Activated CD8-positive, alpha-beta memory T cell treated with anti-CD3 and anti-CD28 coated beads, Interleukin-2, amount 50 U/mL, for 48 hours (primary cell): ENCODE measurements around the gene KAT2B.

Experiments used
- DNase-seq: peaks from one replicate; pipeline ENCODE4 v3.0.0-alpha.2; 2020

The KAT2B gene

GRCh38 chr3:20066850-20067617 lies 26.8 kb downstream of the KAT2B start:
- no peak for DNase-seq

DNA sequence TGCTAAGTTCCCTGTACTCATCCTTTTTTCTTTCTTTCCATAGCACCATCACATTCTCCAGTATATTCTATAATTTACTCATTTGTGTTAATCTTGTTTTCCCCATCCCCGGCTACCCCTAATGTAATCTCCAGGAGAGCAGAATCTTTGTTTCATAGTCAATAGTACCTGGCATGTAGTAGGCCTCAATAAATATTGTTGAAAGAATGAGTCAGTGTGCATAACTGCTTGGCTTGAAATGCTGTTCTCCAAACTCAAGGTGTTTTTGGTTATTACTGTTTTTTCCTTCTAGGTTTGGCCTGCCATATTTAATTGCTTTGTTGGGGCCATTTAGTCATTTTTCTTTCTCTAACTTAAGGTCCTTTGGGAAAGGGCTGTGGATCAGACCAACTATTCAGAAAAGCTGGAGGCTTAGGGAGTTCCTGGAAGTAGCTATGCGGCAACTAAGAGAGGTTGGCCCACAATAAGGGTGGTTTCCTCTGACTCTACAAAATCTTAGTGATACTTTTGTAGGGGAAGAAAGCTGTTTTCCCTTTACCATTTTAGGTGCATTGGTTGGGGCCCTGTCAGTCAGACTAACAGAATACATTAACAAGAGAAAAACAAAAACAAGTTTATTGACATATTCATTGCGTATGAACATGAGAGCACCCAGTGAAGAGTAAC lies 28.4 kb downstream of the KAT2B start:
- DNase-seq, result no peak

DNA sequence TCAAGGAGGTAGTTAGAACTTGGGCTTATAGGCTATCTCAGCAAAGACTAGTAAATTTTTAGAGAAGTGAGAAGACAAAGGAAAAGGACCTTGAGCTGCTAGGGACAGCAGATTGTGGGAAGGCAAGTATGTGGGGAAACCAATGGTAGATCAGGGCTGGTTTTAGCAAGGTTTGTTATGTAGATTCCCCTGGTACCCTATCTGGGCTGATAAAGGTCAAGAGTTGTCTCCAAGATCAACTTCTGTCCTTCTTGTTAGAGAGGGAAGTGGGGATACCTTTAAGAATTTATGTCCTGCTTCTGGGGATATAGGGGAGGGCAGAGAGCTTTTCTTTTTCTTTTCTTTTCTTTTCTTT lies 28.9 kb downstream of the KAT2B start:
- no peak for DNase-seq

- no peak for DNase-seq
These were observed 30.9 kb downstream of the KAT2B start for GRCh38 chr3:20071175-20071574.

DNA sequence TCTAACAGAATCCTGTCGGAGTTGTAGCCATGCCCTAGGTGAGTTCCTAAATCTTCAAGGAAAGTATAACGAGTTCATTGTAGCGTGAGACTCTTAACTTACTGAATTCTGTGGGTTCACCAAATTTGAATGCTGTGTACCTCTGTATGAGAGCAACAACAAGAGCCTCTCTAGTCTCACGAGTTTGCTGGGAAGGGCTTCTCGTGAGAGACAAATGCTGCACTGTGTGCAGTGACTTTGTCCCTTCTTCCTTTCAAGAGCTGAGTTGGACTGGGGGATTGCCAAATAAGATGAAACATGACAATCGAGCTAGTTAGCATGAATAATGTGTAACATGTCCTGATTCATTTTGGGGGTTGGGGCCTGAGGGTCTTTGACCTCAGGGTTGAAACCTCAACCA lies 32.2 kb downstream of the KAT2B start:
- DNase-seq, result no peak

- DNase-seq, result no peak
These were observed 32.8 kb downstream of the KAT2B start for GRCh38 chr3:20073068-20073467.

- DNase-seq, result no peak
These were observed 33.4 kb downstream of the KAT2B start for GRCh38 chr3:20073683-20074082.

- no peak for DNase-seq
These were observed 34.2 kb downstream of the KAT2B start for GRCh38 chr3:20074226-20075063.

DNA sequence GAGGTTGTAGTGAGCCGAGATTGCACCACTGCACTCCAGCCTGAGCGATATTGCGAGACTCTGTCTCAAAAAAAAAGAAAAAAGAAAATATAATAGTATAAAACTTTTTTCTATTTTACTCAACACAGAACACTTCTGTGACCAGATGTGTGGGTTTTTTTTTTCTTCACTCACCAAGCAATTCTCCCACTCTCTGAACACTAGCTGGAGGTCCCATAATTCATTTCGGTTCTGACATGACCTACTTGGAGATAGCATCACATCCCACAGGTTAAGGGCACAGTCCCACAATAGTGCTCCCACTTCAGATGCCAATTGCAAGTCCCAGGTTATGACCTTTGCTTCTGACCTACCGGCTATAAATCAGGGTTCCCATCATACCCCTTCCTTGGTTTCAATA lies 35.0 kb downstream of the KAT2B start:
- DNase-seq, result no peak

GRCh38 chr3:20076296-20076997 lies 36.2 kb downstream of the KAT2B start:
- no peak for DNase-seq

- no peak for DNase-seq
These were observed 36.8 kb downstream of the KAT2B start for GRCh38 chr3:20077068-20077467.

GRCh38 chr3:20078194-20078714 lies 38.0 kb downstream of the KAT2B start:
- no peak for DNase-seq

DNA sequence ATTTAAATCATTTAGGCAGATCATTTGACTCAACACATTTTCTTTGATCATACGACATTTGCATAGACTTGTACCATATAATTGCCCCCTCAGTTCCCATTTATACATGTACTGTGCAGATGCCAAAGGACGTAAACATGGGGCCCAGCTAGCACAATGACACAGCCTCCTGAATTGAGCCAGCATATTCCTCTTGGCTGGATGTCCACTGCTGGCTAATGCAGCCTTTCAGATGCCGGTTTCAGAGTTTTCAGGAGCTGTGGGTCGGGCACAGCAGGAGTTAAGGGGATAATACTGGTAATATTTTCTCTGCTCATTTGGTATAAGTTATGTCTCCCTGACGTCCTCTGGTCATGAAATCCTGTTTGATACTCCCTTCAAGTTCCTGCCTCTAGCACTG lies 39.4 kb downstream of the KAT2B start:
- DNase-seq, result no peak

GRCh38 chr3:20080956-20081554 lies 40.8 kb downstream of the KAT2B start:
- no peak for DNase-seq

GRCh38 chr3:20083253-20083652 lies 43.0 kb downstream of the KAT2B start:
- DNase-seq, result no peak

- no peak for DNase-seq
These were observed 43.7 kb downstream of the KAT2B start for GRCh38 chr3:20083953-20084352.

DNA sequence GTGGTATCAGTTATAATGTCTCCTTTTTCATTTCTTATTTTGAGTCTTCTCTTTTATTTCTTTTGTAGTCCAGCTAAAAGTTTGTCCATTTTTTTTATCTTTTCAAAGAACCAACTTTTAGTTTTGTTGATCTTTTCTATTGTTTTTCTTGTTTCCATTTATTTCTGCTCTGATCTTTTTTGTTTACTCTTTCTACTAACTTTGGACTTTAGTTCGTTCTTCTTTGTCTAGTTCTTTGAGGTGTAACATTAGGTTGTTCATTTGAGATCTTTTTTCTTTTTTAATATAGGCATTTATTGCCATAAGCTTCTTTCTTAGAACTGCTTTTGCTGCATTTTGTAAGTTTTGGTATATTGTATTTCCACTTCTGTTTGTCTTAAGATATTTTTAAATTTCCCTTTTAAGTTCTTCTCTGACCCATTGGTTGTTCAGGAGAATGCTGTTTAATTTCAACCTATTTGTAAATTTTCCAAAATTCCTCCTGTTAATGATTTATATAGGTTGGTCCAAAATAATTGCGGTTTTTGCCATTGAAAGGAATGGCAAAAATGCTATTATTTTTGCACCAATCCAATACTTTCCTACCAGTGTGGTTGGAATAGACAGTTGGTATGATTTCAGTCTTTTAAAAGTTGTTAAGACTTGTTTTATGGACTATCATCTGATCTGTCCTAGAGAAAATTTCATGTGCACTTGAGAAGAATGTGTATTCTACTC lies 51.2 kb downstream of the KAT2B start:
- DNase-seq, result no peak

DNA sequence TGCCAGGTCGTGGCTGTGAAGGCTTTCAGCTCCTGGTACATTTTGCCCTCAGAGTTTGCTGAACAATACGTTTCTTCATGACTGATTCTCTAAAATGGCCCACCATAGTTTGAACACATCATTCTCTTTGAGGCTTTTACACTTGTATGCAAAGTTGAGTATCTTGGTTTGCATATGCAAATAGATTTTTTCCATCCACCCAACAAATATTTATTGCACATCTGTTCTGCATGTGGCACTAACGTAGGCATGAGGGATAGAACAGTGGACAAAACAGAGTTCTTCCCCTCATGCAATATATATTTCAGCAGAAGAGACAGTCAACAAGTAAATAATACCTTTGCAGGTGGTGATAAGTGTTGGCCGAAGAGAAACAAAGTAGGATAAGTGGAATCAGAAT lies 55.2 kb downstream of the KAT2B start:
- no peak for DNase-seq

- no peak for DNase-seq
These were observed 56.0 kb downstream of the KAT2B start for GRCh38 chr3:20096135-20096685.

DNA sequence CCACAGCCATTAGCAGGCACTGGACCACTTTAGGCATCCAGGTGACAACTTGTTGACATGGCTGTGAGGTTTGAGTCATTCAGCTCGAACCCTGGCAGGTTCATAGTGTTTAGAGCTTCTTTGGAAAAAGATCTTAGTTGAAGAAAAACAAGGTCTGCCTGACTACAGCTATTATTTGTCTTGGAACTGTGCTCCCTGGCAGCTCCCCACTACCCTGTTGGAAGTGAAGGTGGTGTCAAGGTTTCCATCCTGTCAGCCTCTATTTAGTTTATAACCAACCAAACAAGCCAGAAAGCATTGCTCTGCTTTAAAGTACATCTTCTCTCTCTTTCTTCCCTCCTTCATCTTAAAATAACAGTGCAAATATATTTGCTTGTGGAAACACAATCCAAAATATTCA lies 56.8 kb downstream of the KAT2B start:
- DNase-seq, result no peak

GRCh38 chr3:20099060-20099459 lies 58.8 kb downstream of the KAT2B start:
- no peak for DNase-seq

DNA sequence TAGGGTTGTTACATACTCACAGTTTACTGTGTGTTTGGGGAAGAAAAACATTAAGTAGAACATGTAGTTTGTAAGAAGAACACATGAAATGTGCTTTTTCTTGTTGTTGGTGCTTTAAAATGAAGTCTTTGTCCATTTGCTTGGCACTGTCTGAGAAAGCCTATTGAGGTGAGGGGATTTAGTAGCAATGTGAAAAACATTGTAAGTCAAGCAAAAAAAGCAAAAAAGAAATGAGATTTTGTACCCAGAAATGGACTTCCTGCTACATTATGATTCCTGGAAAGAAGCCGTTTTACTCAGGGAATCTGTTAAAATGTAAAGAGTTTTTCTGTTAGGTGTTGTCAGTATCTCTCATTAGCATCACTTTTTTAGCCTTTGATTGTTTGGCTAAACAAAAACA lies 59.9 kb downstream of the KAT2B start:
- DNase-seq, result no peak
